Uterus (tissue), 4 donors: ENCODE data around the gene TMEM156. TPM values are rescaled to one million over a fixed set of nuclear protein-coding genes. Genes with fewer than 3 reads are reported as not detected.

Experiments
- DNase-seq, 2 donors: peaks; one replicate each; pipeline ENCODE4 v3.0.0-alpha.2; 2019 to 2020
- H3K27ac ChIP-seq, 2 donors: fragments of 200-600 bp; sonication (generic); 1 replicate in 1 of 2; 2 replicates in 1 of 2; pipeline ENCODE4 v1.5.1; 2016 to 2018
- H3K27me3 ChIP-seq, 2 donors: fragments of 200-600 bp; sonication (generic); one replicate each; pipeline ENCODE4 v1.5.1; 2018 to 2019; ENCODE audit warnings: control low read depth in 1 of 2
- H3K36me3 ChIP-seq, 2 donors: fragments of 200-600 bp; sonication (generic); one replicate each; pipeline ENCODE4 v1.5.1; 2019; ENCODE audit warnings: control low read depth in 1 of 2
- H3K4me1 ChIP-seq, 2 donors: fragments of 200-600 bp; sonication (generic); one replicate each; pipeline ENCODE4 v1.5.1; 2018 to 2019; ENCODE audit warnings: control low read depth in 1 of 2
- H3K4me3 ChIP-seq, 2 donors: fragments of 200-600 bp; sonication (generic); 1 replicate in 1 of 2; 2 replicates in 1 of 2; pipeline ENCODE4 v1.5.1; 2018 to 2019; ENCODE audit warnings: mild to moderate bottlenecking in 1 of 2
- H3K9me3 ChIP-seq, 2 donors: fragments of 200-600 bp; sonication (generic); one replicate each; pipeline ENCODE4 v1.5.1; 2019; ENCODE audit warnings: control low read depth in 1 of 2
- CTCF ChIP-seq, 4 experiments: fragments of 200-600 bp in 2 of 4; fragments of 450-650 bp in 2 of 4; sonication (generic) in 2 of 4; IDR thresholded peaks; one replicate each; pipeline ENCODE4 v1.5.1; 2016 to 2019; ENCODE audit warnings: antibody characterized with exemption in 4 of 4, mild to moderate bottlenecking in 2 of 4, moderate library complexity in 1 of 4
- POLR2A ChIP-seq, 2 donors: fragments of 450-650 bp; IDR thresholded peaks; one replicate each; pipeline ENCODE4 v1.6.1; 2016; ENCODE audit warnings: antibody characterized with exemption in 2 of 2, mild to moderate bottlenecking in 1 of 2, moderate library complexity in 1 of 2
- intact Hi-C: fragments of 100-400 bp; cut with DNase I; formaldehyde crosslinking; loops from one replicate; pipeline ENCODE4 v1.15.1; 2023; ENCODE audit warnings: low total_unique reads
- total RNA-seq, 4 donors: library from RNA; depleted of rRNA in 3 of 4; stranded (reverse); fragments of >200 nt in 3 of 4; gene quantifications; one replicate each; pipeline versions ENCODE4 v1.1.0 to v1.2.4, GENCODE V29; 2014 to 2023
- donor health status: DM: yes; HTN: yes; CAD: no.

TMEM156 gene
- total RNA-seq, 4 donors from 2014 or later, result 0.37 to 0.41 TPM; not detected in 2

- Histone ChIP-seq H3K9me3 (no peaks in the 10 kb centered on the region), H3K36me3 (no peaks in the 10 kb centered on the region), H3K27ac (no peak overlapping the region), H3K4me1 (no peaks in the 10 kb centered on the region), H3K4me3 (no peak overlapping the region), H3K27me3 (no peaks in the 10 kb centered on the region)
- DNase-seq, result no peak
- intact Hi-C loops, result no loop called here
- TF ChIP-seq POLR2A (IDR thresholded peaks at IDR 0.05) (no peak), CTCF (IDR thresholded peaks at IDR 0.05) (no peak)
Observed at GRCh38 chr4:38982361-38983095, 49.7 kb downstream of the TMEM156 start.

GRCh38 chr4:38980903-38981676, 51.1 kb downstream of the TMEM156 start:
- no peak overlapping the region for H3K4me3 ChIP-seq
- H3K27ac ChIP-seq, result no peak overlapping the region
- intact Hi-C loops, result no loop called here
- H3K36me3 ChIP-seq, result no peaks in the 10 kb centered on the region
- H3K27me3 ChIP-seq, result no peaks in the 10 kb centered on the region
- H3K4me1 ChIP-seq, result no peaks in the 10 kb centered on the region
- TF ChIP-seq POLR2A (IDR thresholded peaks at IDR 0.05), result no peak
- TF ChIP-seq CTCF (IDR thresholded peaks at IDR 0.05), result no peak
- H3K9me3 ChIP-seq, result no peaks in the 10 kb centered on the region
- no peak for DNase-seq

- intact Hi-C loops, result no loop called here
- H3K4me1 ChIP-seq, result no peaks in the 10 kb centered on the region
- H3K36me3 ChIP-seq, result no peaks in the 10 kb centered on the region
- no peak overlapping the region for H3K4me3 ChIP-seq
- H3K27ac ChIP-seq, result no peak overlapping the region
- H3K9me3 ChIP-seq, result no peaks in the 10 kb centered on the region
- no peaks in the 10 kb centered on the region for H3K27me3 ChIP-seq
- no peak for TF ChIP-seq POLR2A (IDR thresholded peaks at IDR 0.05)
- TF ChIP-seq CTCF (IDR thresholded peaks at IDR 0.05), result no peak
- DNase-seq, result no peak
Observed at GRCh38 chr4:38979511-38980230, 52.5 kb downstream of the TMEM156 start.

- Histone ChIP-seq H3K4me3 (no peak overlapping the region), H3K4me1 (no peaks in the 10 kb centered on the region), H3K27me3 (no peaks in the 10 kb centered on the region), H3K9me3 (no peaks in the 10 kb centered on the region), H3K27ac (no peak overlapping the region), H3K36me3 (no peaks in the 10 kb centered on the region)
- intact Hi-C loops, result no loop called here
- no peak for DNase-seq
- TF ChIP-seq POLR2A (IDR thresholded peaks at IDR 0.05) (no peak), CTCF (IDR thresholded peaks at IDR 0.05) (no peak)
Observed at GRCh38 chr4:38979081-38979480, 53.1 kb downstream of the TMEM156 start.

GRCh38 chr4:38976308-38976707, 55.9 kb downstream of the TMEM156 start:
- no peak for DNase-seq
- H3K27ac ChIP-seq, result no peak overlapping the region
- H3K36me3 ChIP-seq, result no peaks in the 10 kb centered on the region
- intact Hi-C loops, result no loop called here
- H3K4me3 ChIP-seq, result no peak overlapping the region
- H3K27me3 ChIP-seq, result no peaks in the 10 kb centered on the region
- H3K4me1 ChIP-seq, result no peaks in the 10 kb centered on the region
- no peaks in the 10 kb centered on the region for H3K9me3 ChIP-seq
- no peak for TF ChIP-seq POLR2A (IDR thresholded peaks at IDR 0.05)
